HepG2 (cell line): ENCODE measurements around the gene TMEM258. TPM values are rescaled to one million over a fixed set of nuclear protein-coding genes. Genes with fewer than 3 reads are reported as not detected.

ENCODE experiments used
- ATM ChIP-seq: fragments of 450-650 bp; IDR thresholded peaks from 2 replicates; pipeline ENCODE4 v1.7.1; 2017; ENCODE audit warnings: mild to moderate bottlenecking, borderline replicate concordance
- BCL3 ChIP-seq: sonication (generic); formaldehyde crosslinking; IDR thresholded peaks from 2 replicates; pipeline ENCODE4 v1.5.1; 2020; ENCODE audit warnings: mild to moderate bottlenecking, missing genetic modification reagents, moderate library complexity
- FIP1L1 ChIP-seq: fragments of 200-400 bp; formaldehyde crosslinking; IDR thresholded peaks from 2 replicates; pipeline ENCODE4 v1.6.1; 2018; ENCODE audit warnings: low read depth, mild to moderate bottlenecking, low read length, moderate library complexity, borderline replicate concordance; ENCODE audit not compliant: insufficient read depth
- IKZF4 ChIP-seq: sonication (generic); formaldehyde crosslinking; IDR thresholded peaks from 2 replicates; pipeline ENCODE4 v1.5.1; 2020; ENCODE audit warnings: borderline replicate concordance, mild to moderate bottlenecking, low read depth, missing genetic modification reagents; ENCODE audit errors: not compliant biosample characterization
- ISL2 ChIP-seq: sonication (generic); formaldehyde crosslinking; IDR thresholded peaks from 2 replicates; pipeline ENCODE4 v1.5.0; 2020; ENCODE audit warnings: missing genetic modification reagents
- ISX ChIP-seq: sonication (generic); formaldehyde crosslinking; conservative IDR thresholded peaks from 2 replicates; pipeline ENCODE4 v1.5.0; 2020; ENCODE audit warnings: missing genetic modification reagents
- KLF11 ChIP-seq: IDR thresholded peaks from 2 replicates; pipeline ENCODE4 v1.6.1; 2016; ENCODE audit warnings: missing compliant biosample characterization
- LCORL ChIP-seq, 2 experiments: fragments of 450-650 bp in 1 of 2; sonication (generic) in 1 of 2; formaldehyde crosslinking in 1 of 2; IDR thresholded peaks; 2 replicates each; pipeline versions ENCODE4 v1.5.0 to v1.6.1; 2017 to 2020; ENCODE audit warnings: antibody characterized with exemption in 1 of 2, missing genetic modification reagents in 1 of 2
- MXI1 ChIP-seq: IDR thresholded peaks from 3 replicates; pipeline ENCODE4 v1.6.1; 2012; ENCODE audit warnings: low read depth, low read length, inconsistent platforms, borderline replicate concordance
- MZF1 ChIP-seq: sonication (generic); formaldehyde crosslinking; IDR thresholded peaks from 2 replicates; pipeline ENCODE4 v1.8.1; 2023; ENCODE audit warnings: mild to moderate bottlenecking, missing genetic modification reagents, borderline replicate concordance
- NR2F6 ChIP-seq, 2 experiments: IDR thresholded peaks; 2 replicates each; pipeline ENCODE4 v1.6.1; 2016; ENCODE audit warnings: antibody characterized with exemption in 1 of 2, mild to moderate bottlenecking in 1 of 2
- ZBTB43 ChIP-seq: sonication (generic); formaldehyde crosslinking; conservative IDR thresholded peaks from 2 replicates; pipeline ENCODE4 v1.4.0; 2020; ENCODE audit warnings: missing genetic modification reagents
- ZNF143 ChIP-seq: sonication (generic); formaldehyde crosslinking; IDR thresholded peaks from 2 replicates; pipeline ENCODE4 v1.4.0; 2020; ENCODE audit warnings: missing genetic modification reagents
- ZNF235 ChIP-seq: sonication (generic); formaldehyde crosslinking; IDR thresholded peaks from 2 replicates; pipeline ENCODE4 v1.8.1; 2023; ENCODE audit warnings: mild to moderate bottlenecking, missing genetic modification reagents, borderline replicate concordance
- ZNF333 ChIP-seq: sonication (generic); formaldehyde crosslinking; IDR thresholded peaks from 2 replicates; pipeline ENCODE4 v1.4.0; 2020; ENCODE audit warnings: mild to moderate bottlenecking, missing genetic modification reagents, borderline replicate concordance
- ZNF33B ChIP-seq: sonication (generic); formaldehyde crosslinking; IDR thresholded peaks from 2 replicates; pipeline ENCODE4 v1.5.1; 2020; ENCODE audit warnings: mild to moderate bottlenecking, missing genetic modification reagents
- ZNF432 ChIP-seq: sonication (generic); formaldehyde crosslinking; IDR thresholded peaks from 2 replicates; pipeline ENCODE4 v1.5.0; 2020; ENCODE audit warnings: missing genetic modification reagents, mild to moderate bottlenecking, borderline replicate concordance
- ZNF609 ChIP-seq: sonication (generic); formaldehyde crosslinking; IDR thresholded peaks from 2 replicates; pipeline ENCODE4 v1.4.0; 2020; ENCODE audit warnings: mild to moderate bottlenecking, missing genetic modification reagents, borderline replicate concordance
- ZNF720 ChIP-seq: sonication (generic); formaldehyde crosslinking; IDR thresholded peaks from 2 replicates; pipeline ENCODE4 v1.4.0; 2020; ENCODE audit warnings: missing genetic modification reagents
- polyA plus RNA-seq, 8 experiments: library from polyadenylated mRNA; depleted of rRNA in 3 of 8; stranded (reverse) in 7 of 8; unstranded in 1 of 8; fragments of >200 nt; fragmentation: Illumina TruSeq in 4 of 8; extraction: Trizol in 4 of 8; gene quantifications; 2 replicates each; pipeline versions ENCODE4 v1.2.1 to v1.2.3, GENCODE V29; 2011 to 2016; ENCODE audit warnings: low read depth in 4 of 8, missing spikeins in 1 of 8, mixed read lengths in 1 of 8; ENCODE audit not compliant: insufficient read depth in 1 of 8
- total RNA-seq, 5 experiments: library from RNA; depleted of rRNA; stranded (reverse); fragments of >200 nt; fragmentation: Illumina TruSeq; extraction: Trizol; gene quantifications; 2 replicates each; pipeline ENCODE4 v1.2.3, GENCODE V29; 2016; ENCODE audit warnings: low read depth in 1 of 5
- TF ChIP-seq, protein P1 (sequence below): sonication (generic); formaldehyde crosslinking; IDR thresholded peaks from 2 replicates; pipeline ENCODE4 v1.5.1; 2020; ENCODE audit warnings: missing genetic modification reagents, mild to moderate bottlenecking, borderline replicate concordance

TMEM258 gene
- total and polyA plus RNA-seq, 2 of the 13 experiments (the other 11 are each of a cell fraction or from before 2014, with no cell fraction given) = 175 to 424 TPM

- TF ChIP-seq FIP1L1 = 0 out of 2 replicates have a peak, but pooled peaks have one; percentile 72
- TF ChIP-seq ZNF432 (CRISPR knock-in tag) = no peak
- peak; percentile 77; the same call in 2 of the 3 replicates for TF ChIP-seq MXI1
- TF ChIP-seq ATM = no peak
- peak; percentile 63; the same call in 1 of the 2 replicates for TF ChIP-seq ISL2
- TF ChIP-seq IKZF4 = peak; percentile 60
- TF ChIP-seq MZF1 (CRISPR knock-in tag) = no peak
- TF ChIP-seq ZBTB43 (CRISPR knock-in tag) = no peak
- TF ChIP-seq NR2F6 (IDR thresholded peaks at IDR 0.05) = no peak
- TF ChIP-seq NR2F6 (CRISPR knock-in tag; IDR thresholded peaks at IDR 0.05) = no peak
- no peak for TF ChIP-seq ZNF235
- peak; percentile 98 for TF ChIP-seq ZNF143 (CRISPR knock-in tag)
- no peak for TF ChIP-seq ZNF720 (CRISPR knock-in tag)
- 0 out of 2 replicates have a peak, but pooled peaks have one; percentile 81 for TF ChIP-seq ZNF333 (CRISPR knock-in tag)
- peak; percentile 47; the same call in 1 of the 2 replicates for TF ChIP-seq BCL3 (CRISPR knock-in tag)
- TF ChIP-seq ISX = peak; percentile 42; the same call in 1 of the 2 replicates
- TF ChIP-seq, protein P1, sequence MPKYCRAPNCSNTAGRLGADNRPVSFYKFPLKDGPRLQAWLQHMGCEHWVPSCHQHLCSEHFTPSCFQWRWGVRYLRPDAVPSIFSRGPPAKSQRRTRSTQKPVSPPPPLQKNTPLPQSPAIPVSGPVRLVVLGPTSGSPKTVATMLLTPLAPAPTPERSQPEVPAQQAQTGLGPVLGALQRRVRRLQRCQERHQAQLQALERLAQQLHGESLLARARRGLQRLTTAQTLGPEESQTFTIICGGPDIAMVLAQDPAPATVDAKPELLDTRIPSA (CRISPR knock-in tag) = peak; percentile 62; the same call in 1 of the 2 replicates
- TF ChIP-seq LCORL (IDR thresholded peaks at IDR 0.05) = no peak
- TF ChIP-seq LCORL (CRISPR knock-in tag; IDR thresholded peaks at IDR 0.05) = peak; percentile 66
- no peak; the same call in 1 of the 2 replicates for TF ChIP-seq ZNF33B (CRISPR knock-in tag)
- no peak for TF ChIP-seq ZNF609
- peak; percentile 38; the same call in 1 of the 2 replicates for TF ChIP-seq KLF11
These were observed at the start of gene TMEM258, which contains the start of gene FEN1 (continued) for GRCh38 chr11:61792310-61793082.
